ENCODE data around the gene SLC26A1.
"Not testable (repeated sequence)": the region's sequence is repeated elsewhere in the genome, so short reads cannot be mapped to it uniquely, and the experiment has no call there.

The SLC26A1 gene

GRCh38 chr4:976016-976415 is 17.2 kb downstream of the SLC26A1 start:
- H3K4me2 ChIP-seq (ENCODE audit: low read length); DNase-seq; H3K14ac ChIP-seq (ENCODE audit: low read length); H4K8ac ChIP-seq (ENCODE audit: low read depth, low read length); H3K9ac ChIP-seq (ENCODE audit: low read length); H2BK12ac ChIP-seq (ENCODE audit: low read length); H2AK5ac ChIP-seq (ENCODE audit: low read length); H3K79me1 ChIP-seq (ENCODE audit: low read length); H2BK5ac ChIP-seq (ENCODE audit: low read depth, low read length, poor library complexity); H3K18ac ChIP-seq (ENCODE audit: low read length); H3K27ac ChIP-seq (ENCODE audit: low read depth, low read length); H3K4ac ChIP-seq (ENCODE audit: low read depth, low read length); H3K79me2 ChIP-seq (ENCODE audit: control insufficient read depth, insufficient read depth, low read length, poor library complexity); H3K36me3 ChIP-seq (ENCODE audit: control insufficient read depth in 1 of 2, insufficient read depth in 2 of 2, low read length in 2 of 2); H2AFZ ChIP-seq (ENCODE audit: insufficient read depth, low read length, poor library complexity); H4K12ac ChIP-seq (ENCODE audit: low read depth, low read length); H4K91ac ChIP-seq (ENCODE audit: low read depth, low read length); H3K4me3 ChIP-seq (ENCODE audit: low read depth, low read length); H2BK120ac ChIP-seq (ENCODE audit: insufficient read depth, low read length, poor library complexity); H3K23ac ChIP-seq (ENCODE audit: low read length): not testable (repeated sequence)
- Histone ChIP-seq H3K9me3 (ENCODE audit: insufficient read depth, low read depth, low read length) (peaks cover 20% of the 10 kb centered on the region), H3K27me3 (ENCODE audit: insufficient read depth, low read length) (peaks cover 10% of the 10 kb centered on the region), H3K4me1 (ENCODE audit: control insufficient read depth in 1 of 2, insufficient read depth in 2 of 2, low read length in 2 of 2) (peaks cover 16 to 17% of the 10 kb centered on the region in 2 experiments)
- no CpG with 5 or more reads among the region's 25 CpGs for WGBS (ENCODE audit: extremely low coverage, insufficient coverage, insufficient read length)

DNA sequence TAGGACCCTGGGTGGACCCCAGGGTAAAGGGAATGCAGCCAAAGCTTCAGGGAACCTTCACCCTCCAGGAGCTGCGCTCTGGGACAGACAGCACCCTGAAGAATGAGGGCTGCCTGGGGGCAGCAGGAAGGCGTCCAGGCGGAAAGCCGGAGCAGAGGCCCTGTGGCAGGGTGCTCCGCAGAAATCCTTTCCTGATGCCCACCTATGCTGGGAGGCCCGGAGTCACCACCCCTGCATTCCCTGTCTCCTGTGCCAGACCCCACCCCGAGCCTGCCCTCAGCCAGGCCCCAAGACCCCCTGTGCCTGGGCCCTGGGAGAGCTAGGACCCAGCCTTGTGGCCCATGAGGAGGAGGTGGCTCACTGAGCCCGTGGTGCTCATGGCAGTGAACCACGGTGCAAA is 18.5 kb downstream of the SLC26A1 start:
- H3K79me2 ChIP-seq (ENCODE audit: control insufficient read depth, insufficient read depth, low read length, poor library complexity), result no peaks in the 10 kb centered on the region
- H3K4ac ChIP-seq (ENCODE audit: low read depth, low read length), result no peak overlapping the region
- H4K91ac ChIP-seq (ENCODE audit: low read depth, low read length), result no peak overlapping the region
- no peak overlapping the region for H2BK5ac ChIP-seq (ENCODE audit: low read depth, low read length, poor library complexity)
- no peak overlapping the region for H3K27ac ChIP-seq (ENCODE audit: low read depth, low read length)
- H4K8ac ChIP-seq (ENCODE audit: low read depth, low read length), result no peak overlapping the region
- no CpG with 5 or more reads among the region's 9 CpGs for WGBS (ENCODE audit: extremely low coverage, insufficient coverage, insufficient read length)
- no peak for DNase-seq
- H3K36me3 ChIP-seq (ENCODE audit: control insufficient read depth in 1 of 2, insufficient read depth in 2 of 2, low read length in 2 of 2), result no peaks in the 10 kb centered on the region
- peaks cover 10% of the 10 kb centered on the region for H3K27me3 ChIP-seq (ENCODE audit: insufficient read depth, low read length)
- no peak overlapping the region for H3K9ac ChIP-seq (ENCODE audit: low read length)
- no peak overlapping the region for H4K12ac ChIP-seq (ENCODE audit: low read depth, low read length)
- H3K79me1 ChIP-seq (ENCODE audit: low read length), result peaks cover 4% of the 10 kb centered on the region
- H3K18ac ChIP-seq (ENCODE audit: low read length), result no peak overlapping the region
- H2AFZ ChIP-seq (ENCODE audit: insufficient read depth, low read length, poor library complexity), result no peak overlapping the region
- no peak overlapping the region for H3K4me2 ChIP-seq (ENCODE audit: low read length)
- H3K23ac ChIP-seq (ENCODE audit: low read length), result no peak overlapping the region
- no peak overlapping the region for H3K4me3 ChIP-seq (ENCODE audit: low read depth, low read length)
- no peak overlapping the region for H2BK12ac ChIP-seq (ENCODE audit: low read length)
- peaks cover 16 to 17% of the 10 kb centered on the region in 2 experiments for H3K4me1 ChIP-seq (ENCODE audit: control insufficient read depth in 1 of 2, insufficient read depth in 2 of 2, low read length in 2 of 2)
- H2BK120ac ChIP-seq (ENCODE audit: insufficient read depth, low read length, poor library complexity), result no peak overlapping the region
- H3K14ac ChIP-seq (ENCODE audit: low read length), result no peak overlapping the region
- no peak overlapping the region for H2AK5ac ChIP-seq (ENCODE audit: low read length)
- peaks cover 19% of the 10 kb centered on the region for H3K9me3 ChIP-seq (ENCODE audit: insufficient read depth, low read depth, low read length)

DNA sequence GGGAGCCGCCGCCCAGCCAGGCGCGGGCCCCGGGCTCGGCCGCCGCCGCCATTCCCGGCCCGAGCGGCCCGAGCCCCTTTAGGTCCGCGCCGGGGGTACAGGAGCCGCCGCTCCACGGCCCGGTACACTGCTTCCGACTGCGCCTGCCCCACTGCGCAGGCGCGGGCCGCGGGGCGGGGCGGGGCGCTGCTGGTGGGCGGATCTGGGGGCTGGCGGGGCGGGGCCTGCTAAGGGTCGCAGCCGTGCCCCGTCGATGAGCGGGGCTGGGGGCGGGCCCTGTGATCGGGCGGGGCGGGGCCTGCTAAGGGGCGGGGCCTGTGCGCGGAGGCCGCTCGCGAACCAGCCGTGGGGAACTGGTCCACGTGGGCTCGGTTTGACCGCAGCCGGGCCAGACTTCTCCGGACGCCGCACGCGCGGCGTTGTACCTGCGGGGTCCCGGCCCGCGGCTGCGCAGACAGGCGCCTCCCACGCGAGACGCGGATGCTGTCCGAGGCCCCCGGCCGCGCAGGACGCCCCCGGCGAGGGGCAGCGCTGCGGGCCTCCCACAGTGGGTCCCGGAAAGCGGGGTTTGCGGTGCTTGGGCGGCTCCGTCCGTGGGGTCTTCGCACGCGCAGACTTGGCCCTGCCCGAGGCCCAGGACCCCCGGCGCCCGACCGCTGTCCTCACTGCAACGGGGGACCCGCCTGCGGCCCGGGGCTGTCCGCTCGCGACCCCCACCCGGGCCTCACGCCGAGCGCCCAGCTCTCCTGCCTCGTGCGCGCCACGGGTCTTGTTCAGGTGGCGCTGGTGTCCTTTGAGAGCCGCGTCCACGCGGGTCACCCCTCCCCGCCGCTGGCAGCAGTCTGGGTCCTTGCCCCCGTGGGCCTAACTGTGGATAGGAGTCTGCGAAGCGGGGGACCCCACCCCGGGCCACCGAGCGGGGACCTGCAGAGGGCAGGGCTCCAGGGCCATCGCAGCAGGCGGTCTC is 19.5 kb downstream of the SLC26A1 start, which contains the start of gene DGKQ:
Gene DGKQ, minus strand, starts transcription at position 139 of the 967 bp plus-strand sequence. Its CDS starts 87 bp downstream, at position 52.
- peak; percentile 63 to 84 for DNase-seq

GRCh38 chr4:972651-973424 is 20.4 kb downstream of the SLC26A1 start:
- peaks cover 9 to 10% of the 10 kb centered on the region in 2 experiments for H3K4me1 ChIP-seq (ENCODE audit: control insufficient read depth in 1 of 2, insufficient read depth in 2 of 2, low read length in 2 of 2)
- no peak overlapping the region for H3K23ac ChIP-seq (ENCODE audit: low read length)
- no CpG with 5 or more reads among the region's 65 CpGs for WGBS (ENCODE audit: extremely low coverage, insufficient coverage, insufficient read length)
- H4K12ac ChIP-seq (ENCODE audit: low read depth, low read length), result peak overlapping the region; percentile 67
- H3K9ac ChIP-seq (ENCODE audit: low read length), result peak overlapping the region; percentile 73
- peak overlapping the region; percentile 20 for H3K4ac ChIP-seq (ENCODE audit: low read depth, low read length)
- H3K27me3 ChIP-seq (ENCODE audit: insufficient read depth, low read length), result peaks cover 23% of the 10 kb centered on the region
- H3K27ac ChIP-seq (ENCODE audit: low read depth, low read length), result no peak overlapping the region
- peak overlapping the region; percentile 26 for H2AK5ac ChIP-seq (ENCODE audit: low read length)
- peak in 1 of 2 donors; percentile 22 for DNase-seq
- H3K4me3 ChIP-seq (ENCODE audit: low read depth, low read length), result peak overlapping the region; percentile 71
- no peak overlapping the region for H2BK120ac ChIP-seq (ENCODE audit: insufficient read depth, low read length, poor library complexity)
- H3K79me2 ChIP-seq (ENCODE audit: control insufficient read depth, insufficient read depth, low read length, poor library complexity), result no peaks in the 10 kb centered on the region
- no peaks in the 10 kb centered on the region for H3K36me3 ChIP-seq (ENCODE audit: control insufficient read depth in 1 of 2, insufficient read depth in 2 of 2, low read length in 2 of 2)
- peaks cover 4% of the 10 kb centered on the region for H3K79me1 ChIP-seq (ENCODE audit: low read length)
- H4K8ac ChIP-seq (ENCODE audit: low read depth, low read length), result peak overlapping the region; percentile 80
- peak overlapping the region; percentile 78 for H3K4me2 ChIP-seq (ENCODE audit: low read length)
- H4K91ac ChIP-seq (ENCODE audit: low read depth, low read length), result peak overlapping the region; percentile 41
- H2AFZ ChIP-seq (ENCODE audit: insufficient read depth, low read length, poor library complexity), result peak overlapping the region; percentile 94
- H3K18ac ChIP-seq (ENCODE audit: low read length), result peak overlapping the region; percentile 68
- peak overlapping the region; percentile 85 for H3K14ac ChIP-seq (ENCODE audit: low read length)
- H3K9me3 ChIP-seq (ENCODE audit: insufficient read depth, low read depth, low read length), result peaks cover 23% of the 10 kb centered on the region
- H2BK12ac ChIP-seq (ENCODE audit: low read length), result peak overlapping the region; percentile 34
- no peak overlapping the region for H2BK5ac ChIP-seq (ENCODE audit: low read depth, low read length, poor library complexity)

More for the DNA sequence above, 19.5 kb downstream of the SLC26A1 start, which contains the start of gene DGKQ:
- Histone ChIP-seq H2AFZ (ENCODE audit: insufficient read depth, low read length, poor library complexity) (peak within 1 kb of the TSS; percentile 94), H4K91ac (ENCODE audit: low read depth, low read length) (peak within 1 kb of the TSS; percentile 41), H2BK120ac (ENCODE audit: insufficient read depth, low read length, poor library complexity) (no peak within 1 kb of the TSS), H3K4me1 (ENCODE audit: control insufficient read depth in 1 of 2, insufficient read depth in 2 of 2, low read length in 2 of 2) (peaks cover 9 to 10% of the 10 kb centered on the region in 2 experiments), H3K9me3 (ENCODE audit: insufficient read depth, low read depth, low read length) (peaks cover 19% of the 10 kb centered on the region), H3K4me3 (ENCODE audit: low read depth, low read length) (peak within 1 kb of the TSS; percentile 71), H2AK5ac (ENCODE audit: low read length) (peak within 1 kb of the TSS; percentile 26), H4K12ac (ENCODE audit: low read depth, low read length) (peak within 1 kb of the TSS; percentile 67), H2BK12ac (ENCODE audit: low read length) (peak within 1 kb of the TSS; percentile 34), H3K4ac (ENCODE audit: low read depth, low read length) (peak within 1 kb of the TSS; percentile 20), H3K79me2 (ENCODE audit: control insufficient read depth, insufficient read depth, low read length, poor library complexity) (no peaks in the 10 kb centered on the region), H4K8ac (ENCODE audit: low read depth, low read length) (peak within 1 kb of the TSS; percentile 80), H3K14ac (ENCODE audit: low read length) (peak within 1 kb of the TSS; percentile 85), H3K27me3 (ENCODE audit: insufficient read depth, low read length) (peaks cover 15% of the 10 kb centered on the region), H3K23ac (ENCODE audit: low read length) (no peak within 1 kb of the TSS), H3K9ac (ENCODE audit: low read length) (peak within 1 kb of the TSS; percentile 73), H3K36me3 (ENCODE audit: control insufficient read depth in 1 of 2, insufficient read depth in 2 of 2, low read length in 2 of 2) (no peaks in the 10 kb centered on the region), H3K27ac (ENCODE audit: low read depth, low read length) (no peak within 1 kb of the TSS), H3K18ac (ENCODE audit: low read length) (peak within 1 kb of the TSS; percentile 68), H3K79me1 (ENCODE audit: low read length) (peaks cover 4% of the 10 kb centered on the region), H2BK5ac (ENCODE audit: low read depth, low read length, poor library complexity) (no peak within 1 kb of the TSS), H3K4me2 (ENCODE audit: low read length) (peak within 1 kb of the TSS; percentile 78)
- no CpG with 5 or more reads among the region's 123 CpGs for WGBS (ENCODE audit: extremely low coverage, insufficient coverage, insufficient read length)
